HFF-Myc (cell line): ENCODE data around the gene ATG16L1.

Experiments used
- DNase-seq: peaks from one replicate; pipeline ENCODE4 v3.0.0-alpha.2; 2011; ENCODE audit warnings: low read depth; ENCODE audit errors: extremely low read depth
- H3K4me3 ChIP-seq: replicated peaks from 2 replicates; pipeline ENCODE4 v1.5.1; 2011; ENCODE audit warnings: low read depth, mild to moderate bottlenecking, control low read depth, low read length
- TF ChIP-seq, protein P1 (sequence below): IDR thresholded peaks from 2 replicates; pipeline ENCODE4 v1.5.1; 2012; ENCODE audit warnings: mild to moderate bottlenecking, low read depth, low read length, control low read depth; ENCODE audit errors: missing control alignments

Gene ATG16L1

GRCh38 chr2:233321166-233321565 lies 69.7 kb downstream of the ATG16L1 start:
- TF ChIP-seq, protein P1, sequence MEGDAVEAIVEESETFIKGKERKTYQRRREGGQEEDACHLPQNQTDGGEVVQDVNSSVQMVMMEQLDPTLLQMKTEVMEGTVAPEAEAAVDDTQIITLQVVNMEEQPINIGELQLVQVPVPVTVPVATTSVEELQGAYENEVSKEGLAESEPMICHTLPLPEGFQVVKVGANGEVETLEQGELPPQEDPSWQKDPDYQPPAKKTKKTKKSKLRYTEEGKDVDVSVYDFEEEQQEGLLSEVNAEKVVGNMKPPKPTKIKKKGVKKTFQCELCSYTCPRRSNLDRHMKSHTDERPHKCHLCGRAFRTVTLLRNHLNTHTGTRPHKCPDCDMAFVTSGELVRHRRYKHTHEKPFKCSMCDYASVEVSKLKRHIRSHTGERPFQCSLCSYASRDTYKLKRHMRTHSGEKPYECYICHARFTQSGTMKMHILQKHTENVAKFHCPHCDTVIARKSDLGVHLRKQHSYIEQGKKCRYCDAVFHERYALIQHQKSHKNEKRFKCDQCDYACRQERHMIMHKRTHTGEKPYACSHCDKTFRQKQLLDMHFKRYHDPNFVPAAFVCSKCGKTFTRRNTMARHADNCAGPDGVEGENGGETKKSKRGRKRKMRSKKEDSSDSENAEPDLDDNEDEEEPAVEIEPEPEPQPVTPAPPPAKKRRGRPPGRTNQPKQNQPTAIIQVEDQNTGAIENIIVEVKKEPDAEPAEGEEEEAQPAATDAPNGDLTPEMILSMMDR: no peak
- DNase-seq: no peak

GRCh38 chr2:233323851-233324250 lies 72.4 kb downstream of the ATG16L1 start:
- DNase-seq: no peak
- H3K4me3 ChIP-seq: no peak overlapping the region
- TF ChIP-seq, protein P1: no peak

More at GRCh38 chr2:233321166-233321565, 69.7 kb downstream of the ATG16L1 start:
- H3K4me3 ChIP-seq: no peak overlapping the region

GRCh38 chr2:233325256-233325655 lies 73.8 kb downstream of the ATG16L1 start:
- no peak for DNase-seq
- no peak overlapping the region for H3K4me3 ChIP-seq
- TF ChIP-seq, protein P1: no peak

GRCh38 chr2:233325814-233326213 lies 74.3 kb downstream of the ATG16L1 start:
- no peak overlapping the region for H3K4me3 ChIP-seq
- TF ChIP-seq, protein P1: no peak
- DNase-seq: no peak

GRCh38 chr2:233326500-233326899 lies 75.0 kb downstream of the ATG16L1 start:
- no peak for DNase-seq
- TF ChIP-seq, protein P1: no peak
- no peak overlapping the region for H3K4me3 ChIP-seq

DNA sequence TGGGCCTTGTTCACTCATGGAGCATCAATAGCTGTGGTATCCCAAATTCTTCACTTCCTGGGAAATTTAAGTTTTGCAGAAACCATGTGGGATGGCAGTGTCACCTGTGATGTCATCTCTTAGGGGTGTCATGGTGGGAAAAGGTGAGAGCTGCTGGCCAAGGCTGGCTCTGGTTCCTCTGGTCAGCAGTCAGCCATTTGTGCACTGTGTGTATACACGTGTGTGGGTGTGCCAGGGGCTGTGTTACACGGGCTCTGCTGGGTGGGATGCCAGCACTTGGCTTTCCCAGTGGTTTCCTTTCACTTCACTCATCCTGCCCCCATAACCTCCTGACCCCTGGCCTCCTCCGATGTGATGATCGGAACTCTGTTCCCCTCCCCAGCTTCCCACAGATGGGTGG lies 77.4 kb downstream of the ATG16L1 start:
- TF ChIP-seq, protein P1: no peak
- no peak for DNase-seq
- H3K4me3 ChIP-seq: no peak overlapping the region

DNA sequence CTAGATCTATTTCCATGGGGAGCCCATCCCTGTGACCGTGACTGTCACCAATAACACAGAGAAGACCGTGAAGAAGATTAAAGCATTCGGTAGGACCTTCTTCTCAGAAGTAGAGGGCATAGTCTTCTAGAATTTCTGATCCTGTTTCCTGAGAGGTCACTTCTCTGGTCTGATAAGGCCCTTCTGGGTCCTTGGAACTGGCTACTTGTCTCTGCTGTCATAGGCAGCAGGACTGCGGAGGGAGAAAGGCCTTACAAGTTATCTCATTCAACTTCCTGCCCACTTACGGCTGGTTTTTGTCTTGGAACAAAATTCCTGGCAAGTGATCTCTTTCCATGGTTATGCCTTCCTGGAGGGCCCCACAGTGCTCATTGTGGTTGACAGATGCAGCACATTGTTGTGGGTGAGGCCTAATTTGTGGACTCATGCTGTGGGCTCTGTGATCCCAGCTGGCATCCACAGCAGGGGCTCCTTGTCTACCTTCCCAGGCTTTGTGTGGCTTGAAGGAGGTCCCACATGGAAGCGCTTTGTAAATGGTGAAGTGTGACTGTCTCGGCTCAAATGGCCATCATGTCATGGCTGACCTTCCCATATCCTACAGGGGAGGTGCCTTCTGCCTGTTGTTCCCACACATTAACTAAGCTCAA lies 78.1 kb downstream of the ATG16L1 start:
- TF ChIP-seq, protein P1: no peak
- no peak for DNase-seq
- no peak overlapping the region for H3K4me3 ChIP-seq
